GM12874 (cell line): ENCODE results near the gene ADAMTS12.

Source experiments
- TF ChIP-seq, protein P1 (sequence below): IDR thresholded peaks from 2 replicates; pipeline ENCODE4 v1.5.1; 2011; ENCODE audit warnings: low read depth, mild to moderate bottlenecking, control low read depth, low read length, moderate library complexity; ENCODE audit not compliant: insufficient read depth

Gene ADAMTS12

DNA sequence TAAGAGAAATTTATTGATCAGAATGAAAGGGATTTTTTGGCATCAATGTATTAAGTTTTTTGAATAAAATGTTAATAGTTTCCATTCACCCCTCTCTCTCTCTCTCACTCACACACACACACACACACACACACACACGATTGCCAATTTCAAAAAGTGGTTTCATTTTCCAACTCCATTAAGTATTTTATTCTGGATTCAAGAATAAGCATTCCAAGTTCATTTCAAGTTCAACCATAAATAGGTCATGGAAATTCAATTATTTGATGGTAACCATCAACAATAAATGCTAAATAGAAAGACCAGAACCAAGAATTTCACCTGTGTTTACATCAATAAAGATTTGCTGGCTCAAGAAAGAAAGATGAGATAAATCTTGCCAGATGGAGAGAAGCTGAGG is 171.6 kb downstream of the ADAMTS12 start:
- TF ChIP-seq, protein P1, sequence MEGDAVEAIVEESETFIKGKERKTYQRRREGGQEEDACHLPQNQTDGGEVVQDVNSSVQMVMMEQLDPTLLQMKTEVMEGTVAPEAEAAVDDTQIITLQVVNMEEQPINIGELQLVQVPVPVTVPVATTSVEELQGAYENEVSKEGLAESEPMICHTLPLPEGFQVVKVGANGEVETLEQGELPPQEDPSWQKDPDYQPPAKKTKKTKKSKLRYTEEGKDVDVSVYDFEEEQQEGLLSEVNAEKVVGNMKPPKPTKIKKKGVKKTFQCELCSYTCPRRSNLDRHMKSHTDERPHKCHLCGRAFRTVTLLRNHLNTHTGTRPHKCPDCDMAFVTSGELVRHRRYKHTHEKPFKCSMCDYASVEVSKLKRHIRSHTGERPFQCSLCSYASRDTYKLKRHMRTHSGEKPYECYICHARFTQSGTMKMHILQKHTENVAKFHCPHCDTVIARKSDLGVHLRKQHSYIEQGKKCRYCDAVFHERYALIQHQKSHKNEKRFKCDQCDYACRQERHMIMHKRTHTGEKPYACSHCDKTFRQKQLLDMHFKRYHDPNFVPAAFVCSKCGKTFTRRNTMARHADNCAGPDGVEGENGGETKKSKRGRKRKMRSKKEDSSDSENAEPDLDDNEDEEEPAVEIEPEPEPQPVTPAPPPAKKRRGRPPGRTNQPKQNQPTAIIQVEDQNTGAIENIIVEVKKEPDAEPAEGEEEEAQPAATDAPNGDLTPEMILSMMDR, result no peak

DNA sequence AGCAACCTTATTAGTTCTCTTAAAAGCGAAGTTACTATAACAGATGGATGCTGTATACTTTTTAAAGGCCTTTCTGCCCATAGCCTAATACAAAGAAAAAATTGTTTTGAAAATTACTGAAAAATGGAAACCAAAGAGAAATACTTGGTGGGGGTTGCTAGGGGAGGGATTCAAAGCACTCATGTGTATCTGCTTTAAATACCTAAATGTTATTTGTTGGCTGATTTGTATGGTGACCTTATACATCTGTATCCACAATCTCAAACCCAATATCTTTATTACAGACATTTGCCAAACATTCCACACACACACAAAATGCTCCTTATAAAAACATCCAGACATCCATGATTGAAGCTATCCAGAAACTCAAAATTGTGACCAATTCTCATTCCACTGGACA is 172.0 kb downstream of the ADAMTS12 start:
- TF ChIP-seq, protein P1, result no peak

GRCh38 chr5:33715661-33716060 is 176.1 kb downstream of the ADAMTS12 start:
- TF ChIP-seq, protein P1, result no peak

- TF ChIP-seq, protein P1, result no peak
These were observed 178.5 kb downstream of the ADAMTS12 start for GRCh38 chr5:33713136-33713765.

DNA sequence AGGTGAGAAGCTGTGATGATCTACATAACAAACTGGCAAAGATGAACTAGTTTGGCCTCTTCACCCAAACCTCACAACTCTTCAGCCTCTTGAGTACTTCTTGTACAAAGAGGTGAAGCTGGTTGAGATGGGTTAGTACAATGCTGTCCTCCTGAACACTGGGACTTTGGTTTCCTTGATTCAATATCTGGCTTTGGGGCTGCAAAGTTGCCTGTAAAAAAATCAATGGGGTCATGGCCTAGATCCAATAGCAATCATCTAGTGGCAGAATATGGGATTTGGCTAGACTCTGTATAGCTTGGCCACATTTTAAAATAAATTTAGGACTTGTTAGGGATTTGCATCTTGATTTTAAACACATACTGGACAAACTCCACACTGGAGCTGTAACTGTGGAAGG is 179.1 kb downstream of the ADAMTS12 start:
- TF ChIP-seq, protein P1, result no peak

- TF ChIP-seq, protein P1, result no peak
These were observed 180.6 kb downstream of the ADAMTS12 start for GRCh38 chr5:33711094-33711679.

DNA sequence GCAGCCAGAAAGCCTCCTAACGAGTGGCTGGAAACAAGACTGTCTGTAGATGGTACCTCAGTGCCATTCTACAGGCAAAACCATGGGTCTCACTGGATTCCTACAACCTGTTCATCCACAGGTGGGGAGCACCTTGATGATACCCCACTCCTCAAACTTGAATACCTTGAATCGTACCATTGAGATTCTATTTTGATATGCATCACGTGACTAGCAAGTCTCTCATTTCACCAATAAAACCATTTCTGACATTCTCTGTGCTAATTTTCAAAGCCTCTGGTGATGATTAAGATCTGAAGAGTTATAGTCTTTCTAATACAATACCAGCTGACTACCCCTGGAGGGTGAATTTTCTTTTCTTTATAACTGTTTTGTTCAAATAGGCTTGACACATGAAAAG is 188.9 kb downstream of the ADAMTS12 start:
- TF ChIP-seq, protein P1, result no peak
